NCI-H187 (cell line): ENCODE data around the gene VPS54.
"Not testable (repeated sequence)": the region's sequence is repeated elsewhere in the genome, so short reads cannot be mapped to it uniquely, and the experiment has no call there.

ENCODE experiments used
- DNase-seq, 2 experiments: peaks; one replicate each; lab custom pipeline; 2025; lab: John Stamatoyannopoulos, UW

VPS54 gene

DNA sequence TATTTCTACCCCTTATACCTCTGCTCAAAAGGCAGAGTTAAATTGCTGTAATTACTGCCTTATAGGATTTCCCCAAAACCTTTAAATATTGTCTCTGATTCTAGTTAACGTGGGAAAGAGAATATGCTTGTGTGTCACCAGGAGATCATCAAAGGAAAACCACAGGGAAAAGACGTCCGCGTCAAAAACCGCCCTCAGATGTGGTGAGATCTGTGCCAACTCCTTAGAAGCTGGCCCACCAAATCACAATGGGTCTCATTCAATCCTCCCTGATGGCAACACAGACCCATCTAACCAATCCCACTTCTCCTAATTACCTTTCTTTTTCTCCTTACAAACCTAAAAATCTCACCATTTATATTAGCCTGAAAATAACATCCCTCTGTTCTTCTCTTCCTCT, 25.4 kb downstream of the VPS54 start:
- no peak for DNase-seq

- not testable (repeated sequence) for DNase-seq
Measured at GRCh38 chr2:63993130-63993584, 26.1 kb downstream of the VPS54 start.

DNA sequence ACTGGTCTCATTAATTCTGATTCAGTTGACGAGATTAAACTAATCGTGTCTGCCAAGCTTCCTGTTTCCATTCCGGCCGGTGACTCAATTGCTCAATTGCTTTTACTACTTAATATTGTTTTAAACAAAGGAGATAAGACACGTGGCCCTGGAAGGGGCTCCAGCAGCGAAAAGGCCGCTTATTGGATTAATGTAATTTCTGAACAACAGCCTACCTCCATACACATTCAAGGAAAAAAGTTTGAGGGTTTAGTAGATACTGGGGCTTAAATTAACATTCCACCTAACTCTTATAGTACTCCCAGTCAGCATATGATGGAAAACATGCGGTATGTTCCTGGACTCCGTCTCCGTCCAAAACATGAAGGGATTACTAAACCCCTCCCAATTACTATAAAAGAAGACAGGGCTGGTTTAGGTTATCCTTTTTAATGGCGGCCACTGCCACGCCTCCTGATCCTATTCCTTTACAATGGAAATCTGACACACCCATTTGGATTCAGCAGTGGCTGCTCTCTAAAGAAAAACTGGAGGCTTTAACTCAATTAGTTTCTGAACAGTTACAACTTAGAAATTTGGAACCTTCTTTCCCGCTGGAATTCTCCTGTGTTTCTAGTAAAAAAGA, 27.1 kb downstream of the VPS54 start:
- DNase-seq: no peak

- not testable (repeated sequence) for DNase-seq
Measured at GRCh38 chr2:63991173-63991999, 27.8 kb downstream of the VPS54 start.

DNA sequence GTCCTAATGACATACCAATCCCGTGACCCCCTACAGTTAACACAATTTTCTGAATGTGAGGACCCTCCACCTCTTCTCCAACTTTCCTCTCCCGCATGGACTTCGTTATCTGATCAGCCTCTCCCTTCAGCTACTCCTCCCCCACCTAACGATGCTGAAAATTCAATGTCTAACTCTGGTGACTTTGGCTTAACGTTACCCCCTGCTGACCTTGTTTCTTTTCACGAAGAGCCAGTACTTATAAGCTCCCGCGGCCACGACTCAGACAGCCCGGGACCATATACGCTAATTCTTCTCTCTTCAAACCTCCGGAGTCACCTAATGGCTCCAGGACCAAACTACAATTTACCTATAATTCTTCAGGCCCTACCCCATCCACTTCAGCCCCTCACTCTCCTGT, 29.2 kb downstream of the VPS54 start:
- no peak for DNase-seq

DNA sequence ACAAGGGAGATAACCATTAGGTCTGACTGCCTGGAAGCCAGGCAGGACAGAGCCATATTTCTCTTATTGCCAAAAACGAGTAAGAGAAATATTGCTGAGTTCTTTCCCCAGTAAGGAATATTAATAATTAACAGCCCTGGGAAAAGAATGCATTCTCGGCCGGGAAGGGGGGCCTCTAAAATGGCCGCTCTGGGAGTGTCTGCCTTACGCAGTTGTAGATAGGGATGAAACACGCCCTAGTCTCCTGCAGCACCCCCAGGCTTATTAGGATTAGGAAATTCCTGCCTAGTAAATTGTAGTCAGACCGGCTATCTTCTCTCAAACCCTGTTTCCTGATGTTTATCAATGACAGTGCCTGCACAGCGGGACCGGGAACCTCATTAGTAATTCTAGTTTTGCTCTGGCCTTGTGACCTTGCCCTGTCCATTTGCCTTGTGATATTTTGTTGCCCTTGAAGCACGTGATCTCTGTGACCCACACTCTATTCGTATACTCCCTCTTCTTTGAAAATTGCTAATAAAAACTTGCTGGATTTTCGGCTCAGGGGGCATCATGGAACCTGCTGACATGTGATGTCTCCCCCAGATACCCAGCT, 30.3 kb downstream of the VPS54 start:
- not testable (repeated sequence) for DNase-seq

- no peak for DNase-seq
Measured at GRCh38 chr2:63984606-63985359, 34.4 kb downstream of the VPS54 start.

GRCh38 chr2:63983986-63984605, 35.1 kb downstream of the VPS54 start:
- DNase-seq: no peak

DNA sequence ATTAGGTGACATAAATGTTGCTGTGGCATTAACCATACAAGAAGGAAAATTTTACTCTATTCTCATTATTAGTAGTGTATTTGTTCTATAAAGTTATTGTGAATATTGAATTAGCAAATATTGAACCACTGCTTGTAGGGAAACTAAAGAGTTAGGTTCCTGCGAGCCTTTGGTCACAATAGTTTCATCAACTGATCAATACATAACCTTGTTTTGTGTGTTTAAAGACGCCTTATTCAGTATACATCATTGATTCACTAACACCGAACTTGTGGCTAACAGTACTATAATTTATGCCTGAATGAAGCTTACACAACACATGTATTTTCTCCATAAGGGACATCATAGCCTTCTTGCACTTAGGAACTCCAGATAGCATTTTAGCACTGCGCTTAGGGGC, 36.9 kb downstream of the VPS54 start:
- DNase-seq: no peak

DNA sequence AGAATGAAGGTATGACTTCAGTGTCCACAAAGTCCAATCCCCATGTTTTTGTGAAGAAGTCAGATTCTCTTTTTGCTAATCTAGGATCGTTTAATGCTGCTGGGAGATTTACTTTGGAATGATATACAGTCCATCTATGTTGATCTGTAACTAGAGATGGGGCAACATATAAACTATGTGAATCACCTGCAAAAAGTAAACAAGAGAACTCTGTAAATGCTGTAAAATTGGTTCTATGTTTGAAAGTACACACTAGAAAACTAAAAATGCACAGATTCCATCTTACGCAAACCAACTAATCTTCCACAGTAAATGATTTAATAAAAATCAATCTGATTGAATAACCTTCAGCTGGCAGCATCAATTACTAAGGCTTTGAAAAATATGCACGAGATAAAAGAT, 37.5 kb downstream of the VPS54 start:
- no peak for DNase-seq

DNA sequence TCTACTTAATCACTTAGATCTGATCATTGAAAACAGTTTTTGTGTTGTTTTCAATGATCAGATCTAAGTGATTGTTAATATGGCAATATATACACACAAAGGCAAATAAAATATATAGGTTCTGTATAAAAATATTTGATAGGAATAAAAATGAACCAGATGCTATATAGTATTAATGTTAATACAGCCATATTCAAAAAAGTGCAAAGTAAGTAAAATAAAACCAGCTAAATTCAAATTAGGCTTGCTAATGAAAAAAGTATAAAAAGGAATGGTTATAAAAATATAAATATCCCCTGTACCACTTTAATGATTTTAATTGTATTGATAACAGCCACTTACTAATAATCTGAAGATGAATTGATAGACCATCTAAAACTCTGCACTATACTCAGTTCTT, 38.4 kb downstream of the VPS54 start:
- no peak for DNase-seq

GRCh38 chr2:63977904-63978303, 41.3 kb downstream of the VPS54 start:
- DNase-seq: no peak

DNA sequence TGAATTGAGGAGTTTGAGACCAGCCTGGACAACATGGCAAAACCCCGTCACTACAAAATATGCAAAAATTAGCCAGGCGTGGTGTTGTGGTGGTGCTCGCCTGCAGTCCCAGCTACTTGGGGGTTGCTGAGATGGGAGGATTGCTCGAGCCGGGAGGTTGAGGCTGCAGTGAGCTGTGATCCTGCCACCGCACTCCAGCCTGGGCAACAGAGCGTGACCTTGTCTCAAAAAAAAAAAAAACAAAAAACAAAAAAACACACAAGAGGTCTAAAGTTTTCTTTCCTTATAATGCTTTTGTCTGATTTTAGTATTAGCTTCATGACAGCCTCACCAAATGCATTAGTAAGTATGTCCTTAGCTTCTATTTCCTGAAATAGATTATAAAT, 43.1 kb downstream of the VPS54 start:
- DNase-seq: no peak

GRCh38 chr2:63975437-63976124, 43.6 kb downstream of the VPS54 start:
- no peak for DNase-seq

- not testable (repeated sequence) for DNase-seq
Measured at GRCh38 chr2:63975036-63975435, 44.2 kb downstream of the VPS54 start.

DNA sequence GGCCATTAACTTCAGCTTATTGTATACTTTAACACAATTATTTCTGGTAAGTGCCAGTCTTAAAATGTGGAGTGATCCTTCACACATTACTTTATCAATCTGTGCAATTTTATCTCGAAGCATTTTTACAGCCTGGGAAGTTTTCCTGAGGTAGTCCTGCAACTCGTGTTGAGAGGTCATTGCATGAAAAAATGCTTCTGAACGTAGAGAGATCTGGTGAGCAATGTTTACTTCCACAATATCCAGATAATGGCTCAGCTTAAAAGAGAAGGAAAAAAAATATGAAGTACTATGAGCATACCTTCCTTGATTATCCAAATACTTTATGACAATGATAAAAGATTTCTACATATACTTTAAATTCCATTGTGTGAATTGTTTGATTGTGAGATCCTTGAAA, 57.0 kb downstream of the VPS54 start:
- no peak for DNase-seq

- no peak for DNase-seq
Measured at GRCh38 chr2:63950414-63950813, 68.8 kb downstream of the VPS54 start.

DNA sequence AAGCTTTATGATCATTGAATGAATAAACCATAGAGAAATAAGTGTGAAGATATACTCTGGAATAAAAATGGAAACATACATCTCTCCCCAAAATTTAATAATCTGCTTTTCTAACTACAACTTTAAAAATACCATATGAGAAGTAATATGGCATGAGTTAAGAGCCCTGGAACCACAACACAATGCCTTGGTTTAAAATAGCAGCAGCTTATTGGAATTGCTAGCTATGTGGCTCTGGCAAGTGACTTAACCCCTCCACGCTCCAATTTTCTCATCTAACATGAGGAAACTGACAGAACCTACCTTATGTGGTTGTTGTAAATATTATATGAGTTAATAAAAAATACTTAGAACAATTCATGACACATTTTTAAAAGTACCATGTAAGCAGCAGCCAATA, 76.4 kb downstream of the VPS54 start:
- no peak for DNase-seq

DNA sequence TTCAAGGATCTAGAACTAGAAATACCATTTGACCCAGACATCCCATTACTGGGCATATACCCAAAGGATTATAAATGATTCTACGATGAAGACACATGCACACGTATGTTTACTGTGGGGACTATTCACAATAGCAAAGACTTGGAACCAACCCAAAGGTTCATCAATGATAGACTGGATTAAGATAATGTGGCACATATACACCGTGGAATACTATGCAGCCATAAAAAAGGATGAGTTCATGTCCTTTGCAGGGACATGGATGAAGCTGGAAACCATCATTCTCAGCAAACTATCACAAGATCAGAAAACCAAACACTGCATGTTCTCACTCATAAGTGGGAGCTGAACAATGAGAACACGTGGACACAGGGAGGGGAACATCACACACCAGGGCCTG, 87.1 kb downstream of the VPS54 start:
- not testable (repeated sequence) for DNase-seq

DNA sequence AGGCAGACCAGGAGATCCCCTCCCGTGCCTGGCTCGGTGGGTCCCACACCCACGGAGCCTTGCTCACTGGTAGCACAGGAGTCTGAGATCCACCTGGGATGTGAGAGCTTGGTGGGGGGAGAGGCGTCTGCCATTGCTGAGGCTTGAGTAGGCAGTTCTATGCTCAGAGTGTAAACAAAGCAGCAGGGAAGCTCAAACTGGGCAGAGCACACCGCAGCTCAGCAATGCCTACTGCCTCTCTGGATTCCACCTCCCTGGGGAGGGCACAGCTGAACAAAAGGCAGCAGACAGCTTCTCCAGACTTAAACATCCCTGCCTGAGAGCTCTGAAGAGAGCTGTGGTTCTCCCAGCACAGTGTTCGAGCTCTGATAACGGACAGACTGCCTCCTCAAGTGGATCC, 92.4 kb downstream of the VPS54 start:
- DNase-seq: peak; percentile 79 to 89

DNA sequence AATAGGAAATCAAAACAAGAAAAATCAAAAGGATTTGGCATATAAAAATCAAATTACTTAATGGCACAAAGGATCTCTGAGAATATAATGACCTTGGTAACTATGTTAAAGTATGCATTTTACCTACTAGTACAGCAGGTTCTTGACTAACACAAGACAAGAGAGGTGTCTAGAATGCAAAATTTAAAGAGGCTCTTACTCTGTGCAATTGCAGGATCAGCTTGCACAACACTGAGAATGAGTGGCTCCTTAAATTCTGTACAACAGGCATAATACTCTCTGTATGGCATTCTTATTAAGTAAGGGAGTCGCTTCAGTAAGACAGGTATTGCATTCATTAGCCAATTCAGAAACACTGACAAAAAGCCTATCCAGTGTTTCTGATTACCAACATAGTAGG, 104.9 kb downstream of the VPS54 start:
- DNase-seq: no peak
